Ishikawa (cell line): Measurements from ENCODE around the gene GMEB2.

Experiments
- CEBPB ChIP-seq: IDR thresholded peaks from 2 replicates; pipeline ENCODE4 v1.6.1; 2012
- CREB1 ChIP-seq: IDR thresholded peaks from 2 replicates; pipeline ENCODE4 v1.6.1; 2012; ENCODE audit warnings: low read depth
- EGR1 ChIP-seq: IDR thresholded peaks from 2 replicates; pipeline ENCODE4 v1.6.1; 2012
- EP300 ChIP-seq: IDR thresholded peaks from 2 replicates; pipeline ENCODE4 v1.6.1; 2012; ENCODE audit warnings: borderline replicate concordance
- FOXM1 ChIP-seq: IDR thresholded peaks from 2 replicates; pipeline ENCODE4 v1.6.1; 2012; ENCODE audit warnings: low read depth, borderline replicate concordance
- NFIC ChIP-seq: IDR thresholded peaks from 2 replicates; pipeline ENCODE4 v1.6.1; 2012
- RAD21 ChIP-seq: IDR thresholded peaks from 2 replicates; pipeline ENCODE4 v1.6.1; 2012; ENCODE audit warnings: low read depth
- REST ChIP-seq: IDR thresholded peaks from 2 replicates; pipeline ENCODE4 v1.6.1; 2012; ENCODE audit warnings: low read depth, mild to moderate bottlenecking
- TAF1 ChIP-seq: IDR thresholded peaks from 2 replicates; pipeline ENCODE4 v1.6.1; 2012; ENCODE audit warnings: low read depth, mild to moderate bottlenecking
- TCF12 ChIP-seq: IDR thresholded peaks from 2 replicates; pipeline ENCODE4 v1.6.1; 2012; ENCODE audit warnings: low read depth
- TEAD4 ChIP-seq: IDR thresholded peaks from 2 replicates; pipeline ENCODE4 v1.6.1; 2012
- YY1 ChIP-seq: IDR thresholded peaks from 2 replicates; pipeline ENCODE4 v1.6.1; 2012; ENCODE audit warnings: low read depth
- ZBTB7A ChIP-seq: IDR thresholded peaks from 2 replicates; pipeline ENCODE4 v1.6.1; 2012; ENCODE audit warnings: low read depth
- TF ChIP-seq, protein P1 (sequence below): IDR thresholded peaks from 2 replicates; pipeline ENCODE4 v1.6.1; 2012
- TF ChIP-seq, protein P2 (sequence below): IDR thresholded peaks from 2 replicates; pipeline ENCODE4 v1.6.1; 2012

The GMEB2 gene

GRCh38 chr20:63606686-63607085 is 20.2 kb downstream of the GMEB2 start:
- TF ChIP-seq FOXM1 = no peak
- TF ChIP-seq ZBTB7A = no peak
- TF ChIP-seq CREB1 = no peak
- no peak for TF ChIP-seq EGR1
- no peak for TF ChIP-seq TAF1
- TF ChIP-seq TEAD4 = no peak
- no peak for TF ChIP-seq CEBPB
- no peak for TF ChIP-seq REST
- TF ChIP-seq, protein P1, sequence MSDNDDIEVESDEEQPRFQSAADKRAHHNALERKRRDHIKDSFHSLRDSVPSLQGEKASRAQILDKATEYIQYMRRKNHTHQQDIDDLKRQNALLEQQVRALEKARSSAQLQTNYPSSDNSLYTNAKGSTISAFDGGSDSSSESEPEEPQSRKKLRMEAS = no peak
- TF ChIP-seq EP300 = no peak
- TF ChIP-seq RAD21 = no peak

DNA sequence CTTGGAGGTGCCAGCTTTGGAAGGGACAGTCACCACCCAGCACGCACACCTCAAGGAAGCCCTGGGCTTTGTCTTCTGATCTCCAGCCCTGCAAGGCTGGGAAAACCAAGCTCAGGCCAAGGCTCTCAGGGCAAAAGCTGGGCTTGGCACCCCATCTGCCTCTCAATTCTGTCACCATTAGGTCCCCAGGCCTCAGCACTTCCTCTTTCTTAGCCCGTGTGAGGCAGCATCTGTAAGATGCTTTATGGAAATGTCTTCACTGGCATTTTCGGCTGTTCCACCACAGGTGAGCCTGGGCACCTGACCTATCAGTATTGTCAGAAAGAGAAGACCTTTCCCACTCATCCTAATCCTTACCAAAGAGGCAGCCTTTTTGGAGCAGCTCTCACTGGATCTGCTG is 24.6 kb downstream of the GMEB2 start:
- TF ChIP-seq CEBPB = no peak
- TF ChIP-seq TCF12 = no peak
- TF ChIP-seq TEAD4 = no peak
- TF ChIP-seq, protein P2, sequence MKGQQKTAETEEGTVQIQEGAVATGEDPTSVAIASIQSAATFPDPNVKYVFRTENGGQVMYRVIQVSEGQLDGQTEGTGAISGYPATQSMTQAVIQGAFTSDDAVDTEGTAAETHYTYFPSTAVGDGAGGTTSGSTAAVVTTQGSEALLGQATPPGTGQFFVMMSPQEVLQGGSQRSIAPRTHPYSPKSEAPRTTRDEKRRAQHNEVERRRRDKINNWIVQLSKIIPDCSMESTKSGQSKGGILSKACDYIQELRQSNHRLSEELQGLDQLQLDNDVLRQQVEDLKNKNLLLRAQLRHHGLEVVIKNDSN = no peak
- TF ChIP-seq, protein P1 = no peak
- no peak for TF ChIP-seq TAF1
- no peak for TF ChIP-seq RAD21
- no peak for TF ChIP-seq EGR1
- no peak for TF ChIP-seq EP300
- TF ChIP-seq NFIC = no peak
- no peak for TF ChIP-seq CREB1
- no peak for TF ChIP-seq YY1
- TF ChIP-seq REST = no peak
- no peak for TF ChIP-seq ZBTB7A
- no peak for TF ChIP-seq FOXM1

GRCh38 chr20:63599396-63600050 is 27.4 kb downstream of the GMEB2 start:
- TF ChIP-seq REST (no peak), TEAD4 (no peak), YY1 (no peak), NFIC (no peak), EP300 (no peak), CREB1 (no peak), CEBPB (no peak), EGR1 (no peak)

GRCh38 chr20:63598479-63599395 is 28.2 kb downstream of the GMEB2 start:
- TF ChIP-seq, protein P1 = no peak
- TF ChIP-seq TCF12 = no peak
- TF ChIP-seq EGR1 = no peak
- TF ChIP-seq EP300 = no peak
- no peak for TF ChIP-seq TEAD4
- TF ChIP-seq NFIC = no peak
- no peak for TF ChIP-seq YY1
- TF ChIP-seq TAF1 = no peak
- TF ChIP-seq RAD21 = no peak
- TF ChIP-seq FOXM1 = no peak
- TF ChIP-seq CREB1 = no peak
- TF ChIP-seq REST = no peak
- TF ChIP-seq ZBTB7A = no peak
